GM06990 (cell line): Measurements from ENCODE around the gene TBL1X.

Experiments
- DNase-seq: peaks from one replicate; pipeline ENCODE4 v3.0.0-alpha.2; 2011; ENCODE audit not compliant: insufficient read length; ENCODE audit errors: extremely low read depth
- H3K27me3 ChIP-seq: replicated peaks from 2 replicates; pipeline ENCODE4 v1.6.0; 2011; ENCODE audit warnings: low read length; ENCODE audit not compliant: control insufficient read depth, insufficient read depth
- H3K36me3 ChIP-seq: 2 replicates; pipeline ENCODE4 v1.5.1; 2011; ENCODE audit warnings: low read length; ENCODE audit not compliant: control insufficient read depth, insufficient read depth
- H3K4me3 ChIP-seq: replicated peaks from 2 replicates; pipeline ENCODE4 v1.5.1; 2011; ENCODE audit warnings: low read depth, mild to moderate bottlenecking, control low read depth, low read length
- CTCF ChIP-seq: IDR thresholded peaks from 2 replicates; pipeline ENCODE4 v1.5.1; 2011; ENCODE audit warnings: low read length, control low read depth, mild to moderate bottlenecking, inconsistent platforms; ENCODE audit not compliant: insufficient read depth, poor library complexity, severe bottlenecking

The TBL1X gene

GRCh38 chrX:9738151-9738550, 273.3 kb downstream of the TBL1X start:
- TF ChIP-seq CTCF, result no peak
- Histone ChIP-seq H3K4me3 (no peak overlapping the region), H3K27me3 (no peaks in the 10 kb centered on the region), H3K36me3 (no peaks in the 10 kb centered on the region)
- DNase-seq, result no peak

GRCh38 chrX:9739130-9739529, 274.3 kb downstream of the TBL1X start:
- Histone ChIP-seq H3K27me3 (no peaks in the 10 kb centered on the region), H3K4me3 (no peak overlapping the region), H3K36me3 (no peaks in the 10 kb centered on the region)
- no peak for TF ChIP-seq CTCF
- no peak for DNase-seq

- DNase-seq, result no peak
- Histone ChIP-seq H3K4me3 (no peak overlapping the region), H3K36me3 (no peaks in the 10 kb centered on the region), H3K27me3 (no peaks in the 10 kb centered on the region)
- TF ChIP-seq CTCF, result no peak
Measured at GRCh38 chrX:9745417-9746115, 280.7 kb downstream of the TBL1X start.

GRCh38 chrX:9746148-9746888, 281.5 kb downstream of the TBL1X start:
- no peak for DNase-seq
- TF ChIP-seq CTCF, result no peak
- Histone ChIP-seq H3K36me3 (no peaks in the 10 kb centered on the region), H3K4me3 (no peak overlapping the region), H3K27me3 (no peaks in the 10 kb centered on the region)

- no peak overlapping the region for H3K4me3 ChIP-seq
Measured at GRCh38 chrX:9747644-9748043, 282.8 kb downstream of the TBL1X start.

More at GRCh38 chrX:9747644-9748043, 282.8 kb downstream of the TBL1X start:
- DNase-seq, result no peak
- Histone ChIP-seq H3K36me3 (no peaks in the 10 kb centered on the region), H3K27me3 (no peaks in the 10 kb centered on the region)
- TF ChIP-seq CTCF, result no peak
